Neural cell (in vitro differentiated cells): ENCODE results near the gene ATXN2L. TPM values are rescaled to one million over a fixed set of nuclear protein-coding genes. Genes with fewer than 3 reads are reported as not detected.
A peak's percentile ranks its signal among the peaks of the same experiment; 100 is the strongest.

ENCODE experiments used
- H2AFZ ChIP-seq: fragments of 200-600, 300-800 bp; sonication (generic), shearing (Covaris generic); 2 replicates; pipeline ENCODE4 v1.6.0; 2014; ENCODE audit warnings: low read depth, mild to moderate bottlenecking, antibody characterized with exemption, low read length, moderate library complexity
- H3F3A ChIP-seq: fragments of 200-600 bp; shearing (Covaris generic); 2 replicates; pipeline ENCODE4 v1.6.1; 2016; ENCODE audit warnings: mild to moderate bottlenecking, moderate library complexity, mixed read lengths, antibody characterized with exemption, low read length; ENCODE audit not compliant: insufficient read depth, poor library complexity, severe bottlenecking
- H3K27ac ChIP-seq: fragments of 200-600, 300-800 bp; sonication (generic), shearing (Covaris generic); 2 replicates; pipeline ENCODE4 v1.5.1; 2014; ENCODE audit warnings: mild to moderate bottlenecking, low read length, moderate library complexity
- H3K27me3 ChIP-seq: fragments of 300-800, 200-600 bp; sonication (generic), shearing (Covaris generic); 2 replicates; pipeline ENCODE4 v1.6.0; 2014; ENCODE audit warnings: mild to moderate bottlenecking, low read depth, low read length, moderate library complexity; ENCODE audit not compliant: insufficient read depth
- H3K36me3 ChIP-seq: fragments of 300-800, 200-600 bp; sonication (generic), shearing (Covaris generic); 2 replicates; pipeline ENCODE4 v1.5.1; 2014; ENCODE audit warnings: mild to moderate bottlenecking, antibody characterized with exemption, low read length, moderate library complexity; ENCODE audit not compliant: insufficient read depth
- H3K4me2 ChIP-seq: fragments of 300-800, 200-600 bp; sonication (generic), shearing (Covaris generic); 2 replicates; pipeline ENCODE4 v1.6.0; 2014; ENCODE audit warnings: mild to moderate bottlenecking, low read length
- H3K4me3 ChIP-seq: fragments of 300-800, 200-600 bp; sonication (generic), shearing (Covaris generic); 2 replicates; pipeline ENCODE4 v1.5.1; 2014; ENCODE audit warnings: mild to moderate bottlenecking, low read length, moderate library complexity
- H3K79me2 ChIP-seq: fragments of 200-600 bp; shearing (Covaris generic); replicated peaks from 2 replicates; pipeline ENCODE4 v1.6.0; 2014; ENCODE audit warnings: mild to moderate bottlenecking, low read length, moderate library complexity; ENCODE audit not compliant: insufficient read depth
- H3K9ac ChIP-seq: fragments of 300-800, 200-600 bp; sonication (generic), shearing (Covaris generic); 2 replicates; pipeline ENCODE4 v1.6.1; 2016; ENCODE audit warnings: mild to moderate bottlenecking, low read length, mixed read lengths
- H3K9me2 ChIP-seq: fragments of 200-600 bp; shearing (Covaris generic); 2 replicates; pipeline ENCODE4 v1.6.1; 2016; ENCODE audit warnings: mild to moderate bottlenecking, low read length, mixed read lengths; ENCODE audit not compliant: insufficient read depth
- H3K9me3 ChIP-seq: fragments of 200-600, 300-800 bp; sonication (generic), shearing (Covaris generic); 2 replicates; pipeline ENCODE4 v1.6.1; 2016; ENCODE audit warnings: mild to moderate bottlenecking, mixed run types, low read length, moderate library complexity, mixed read lengths
- H4K20me1 ChIP-seq: fragments of 200-600 bp; shearing (Covaris generic); 2 replicates; pipeline ENCODE4 v1.6.1; 2016; ENCODE audit warnings: mild to moderate bottlenecking, mixed run types; ENCODE audit not compliant: insufficient read depth
- EP300 ChIP-seq: fragments of 450-650 bp; conservative IDR thresholded peaks from 2 replicates; pipeline ENCODE4 v1.6.1; 2014; ENCODE audit warnings: antibody characterized with exemption, mild to moderate bottlenecking, moderate library complexity; ENCODE audit not compliant: poor library complexity, severe bottlenecking
- EZH2 ChIP-seq: fragments of 200-600, 300-800 bp; shearing (Covaris generic), sonication (generic); IDR thresholded peaks from 2 replicates; pipeline ENCODE4 v1.6.1; 2014; ENCODE audit warnings: antibody characterized with exemption, low read length, borderline replicate concordance, mild to moderate bottlenecking; ENCODE audit not compliant: insufficient read depth, poor library complexity, severe bottlenecking
- MXI1 ChIP-seq: fragments of 450-650 bp; conservative IDR thresholded peaks from 2 replicates; pipeline ENCODE4 v1.6.1; 2014; ENCODE audit warnings: antibody characterized with exemption, mild to moderate bottlenecking; ENCODE audit not compliant: poor library complexity, severe bottlenecking
- POLR2AphosphoS5 ChIP-seq: IDR thresholded peaks from 2 replicates; pipeline ENCODE4 v1.6.1; 2012
- RAD21 ChIP-seq: fragments of 450-650 bp; conservative IDR thresholded peaks from 2 replicates; pipeline ENCODE4 v1.6.1; 2014; ENCODE audit warnings: antibody characterized with exemption, mild to moderate bottlenecking, moderate library complexity
- REST ChIP-seq: IDR thresholded peaks from 2 replicates; pipeline ENCODE4 v1.6.1; 2012; ENCODE audit warnings: borderline replicate concordance
- SMC3 ChIP-seq: fragments of 450-650 bp; conservative IDR thresholded peaks from 2 replicates; pipeline ENCODE4 v1.6.1; 2014; ENCODE audit warnings: antibody characterized with exemption, mild to moderate bottlenecking, moderate library complexity; ENCODE audit not compliant: poor library complexity
- TAF1 ChIP-seq: IDR thresholded peaks from 2 replicates; pipeline ENCODE4 v1.6.1; 2012; ENCODE audit warnings: low read depth
- polyA plus RNA-seq: library from polyadenylated mRNA; depleted of rRNA; stranded (reverse); fragments of >200 nt; gene quantifications from 2 replicates; pipeline ENCODE4 v1.2.3, GENCODE V29; 2014
- TF ChIP-seq, protein P1 (sequence below): fragments of 450-650 bp; IDR thresholded peaks from 2 replicates; pipeline ENCODE4 v1.5.1; 2014; ENCODE audit warnings: antibody characterized with exemption, mild to moderate bottlenecking, moderate library complexity; ENCODE audit not compliant: poor library complexity, severe bottlenecking

ATXN2L gene
- polyA plus RNA-seq, 1 donor from 2014 or later: 24.0 TPM

- Histone ChIP-seq H3K27ac (peak within 1 kb of the TSS; percentile 79), H3K4me2 (peak within 1 kb of the TSS; percentile 97), H3K79me2 (peaks cover 23% of the 10 kb centered on the region), H3K36me3 (no peaks in the 10 kb centered on the region), H3K27me3 (no peaks in the 10 kb centered on the region), H3K9me3 (no peaks in the 10 kb centered on the region), H3K4me3 (peak within 1 kb of the TSS; percentile 100), H4K20me1 (no peaks in the 10 kb centered on the region), H2AFZ (peak within 1 kb of the TSS; percentile 89), H3K9me2 (no peaks in the 10 kb centered on the region), H3K9ac (peak within 1 kb of the TSS; percentile 91), H3F3A (no peaks in the 10 kb centered on the region)
- TF ChIP-seq MXI1: peak; percentile 96
- peak; percentile 45 for TF ChIP-seq RAD21
- TF ChIP-seq, protein P1, sequence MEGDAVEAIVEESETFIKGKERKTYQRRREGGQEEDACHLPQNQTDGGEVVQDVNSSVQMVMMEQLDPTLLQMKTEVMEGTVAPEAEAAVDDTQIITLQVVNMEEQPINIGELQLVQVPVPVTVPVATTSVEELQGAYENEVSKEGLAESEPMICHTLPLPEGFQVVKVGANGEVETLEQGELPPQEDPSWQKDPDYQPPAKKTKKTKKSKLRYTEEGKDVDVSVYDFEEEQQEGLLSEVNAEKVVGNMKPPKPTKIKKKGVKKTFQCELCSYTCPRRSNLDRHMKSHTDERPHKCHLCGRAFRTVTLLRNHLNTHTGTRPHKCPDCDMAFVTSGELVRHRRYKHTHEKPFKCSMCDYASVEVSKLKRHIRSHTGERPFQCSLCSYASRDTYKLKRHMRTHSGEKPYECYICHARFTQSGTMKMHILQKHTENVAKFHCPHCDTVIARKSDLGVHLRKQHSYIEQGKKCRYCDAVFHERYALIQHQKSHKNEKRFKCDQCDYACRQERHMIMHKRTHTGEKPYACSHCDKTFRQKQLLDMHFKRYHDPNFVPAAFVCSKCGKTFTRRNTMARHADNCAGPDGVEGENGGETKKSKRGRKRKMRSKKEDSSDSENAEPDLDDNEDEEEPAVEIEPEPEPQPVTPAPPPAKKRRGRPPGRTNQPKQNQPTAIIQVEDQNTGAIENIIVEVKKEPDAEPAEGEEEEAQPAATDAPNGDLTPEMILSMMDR: peak; percentile 98
- TF ChIP-seq REST: peak; percentile 3
- no peak for TF ChIP-seq EZH2
- TF ChIP-seq EP300: peak; percentile 73
- peak; percentile 39 for TF ChIP-seq POLR2AphosphoS5
- TF ChIP-seq SMC3: peak; percentile 47
- TF ChIP-seq TAF1: peak; percentile 50
These were observed 23.5 kb downstream of the ATXN2L start, which contains the start of gene TUFM for GRCh38 chr16:28846080-28846932. Gene TUFM, minus strand, starts transcription at chr16:28846348. Its CDS starts 79 bp downstream, at chr16:28846269.

- Histone ChIP-seq H3F3A (no peaks in the 10 kb centered on the region), H3K9me3 (no peaks in the 10 kb centered on the region), H3K36me3 (no peaks in the 10 kb centered on the region), H4K20me1 (no peaks in the 10 kb centered on the region), H3K4me2 (peak overlapping the region; percentile 88), H3K79me2 (peaks cover 23% of the 10 kb centered on the region), H3K27me3 (no peaks in the 10 kb centered on the region), H3K4me3 (peak overlapping the region; percentile 100), H3K9ac (peak overlapping the region; percentile 81), H2AFZ (peak overlapping the region; percentile 83), H3K9me2 (no peaks in the 10 kb centered on the region), H3K27ac (peak overlapping the region; percentile 79)
- TF ChIP-seq RAD21: no peak
- TF ChIP-seq, protein P1: no peak
- TF ChIP-seq EP300: no peak
- TF ChIP-seq SMC3: no peak
- TF ChIP-seq POLR2AphosphoS5: no peak
- TF ChIP-seq EZH2: no peak
- no peak for TF ChIP-seq TAF1
- no peak for TF ChIP-seq REST
- TF ChIP-seq MXI1: no peak
These were observed 24.1 kb downstream of the ATXN2L start for GRCh38 chr16:28846933-28847273.
